OCI-LY3 (cell line): Measurements from ENCODE around the gene BAZ2B.
"Not testable (repeated sequence)": the region's sequence is repeated elsewhere in the genome, so short reads cannot be mapped to it uniquely, and the experiment has no call there.

ENCODE experiments used
- H2AFZ ChIP-seq: fragments of 200-600, 300-600 bp; shearing (Covaris generic); 2 replicates; pipeline ENCODE4 v1.6.0; 2014; ENCODE audit warnings: antibody characterized with exemption, low read depth, low read length
- H3K27ac ChIP-seq: fragments of 200-600, 300-600 bp; sonication (generic); 2 replicates; pipeline ENCODE4 v1.5.1; 2014; ENCODE audit warnings: mild to moderate bottlenecking, low read length, moderate library complexity, mixed read lengths
- H3K27me3 ChIP-seq: fragments of 200-600, 300-600 bp; sonication (generic); 2 replicates; pipeline ENCODE4 v1.6.1; 2014; ENCODE audit warnings: low read depth, low read length, mixed read lengths
- H3K36me3 ChIP-seq: fragments of 200-600, 300-600 bp; sonication (generic); replicated peaks from 2 replicates; pipeline ENCODE3; 2014; ENCODE audit warnings: low read depth, low read length, mixed read lengths
- H3K4me1 ChIP-seq: fragments of 300-600, 200-600 bp; sonication (generic); 2 replicates; pipeline ENCODE4 v1.6.1; 2014; ENCODE audit warnings: low read length, mixed read lengths
- H3K4me2 ChIP-seq: fragments of 200-600, 300-600 bp; sonication (generic); 2 replicates; pipeline ENCODE4 v1.6.1; 2014; ENCODE audit warnings: low read length, mixed read lengths
- H3K4me3 ChIP-seq: fragments of 300-600, 200-600 bp; sonication (generic); 2 replicates; pipeline ENCODE4 v1.5.1; 2014; ENCODE audit warnings: antibody characterized with exemption, mild to moderate bottlenecking, low read length, moderate library complexity
- H3K79me2 ChIP-seq: fragments of 300-600, 200-600 bp; shearing (Covaris generic); 2 replicates; pipeline ENCODE4 v1.6.1; 2014; ENCODE audit warnings: mild to moderate bottlenecking, low read length, mixed read lengths
- H3K9ac ChIP-seq: fragments of 300-600, 200-600 bp; shearing (Covaris generic); 2 replicates; pipeline ENCODE4 v1.6.0; 2014; ENCODE audit warnings: mild to moderate bottlenecking, low read length, moderate library complexity
- H3K9me3 ChIP-seq: fragments of 200-600, 300-600 bp; shearing (Covaris generic); 2 replicates; pipeline ENCODE4 v1.6.1; 2014; ENCODE audit warnings: low read length, mixed read lengths; ENCODE audit not compliant: insufficient read depth
- H4K20me1 ChIP-seq: fragments of 200-600, 300-600 bp; sonication (generic); 2 replicates; pipeline ENCODE4 v1.6.1; 2016; ENCODE audit warnings: low read length, mixed read lengths; ENCODE audit not compliant: insufficient read depth
- CTCF ChIP-seq: fragments of 200-600, 300-600 bp; sonication (generic); IDR thresholded peaks from 2 replicates; pipeline ENCODE4 v1.5.1; 2014; ENCODE audit warnings: antibody characterized with exemption, low read length, low read depth
- EZH2phosphoT487 ChIP-seq: fragments of 200-600 bp; shearing (Covaris generic); IDR thresholded peaks from 2 replicates; pipeline ENCODE4 v1.6.1; 2018; ENCODE audit warnings: antibody characterized with exemption, mixed run types, low read depth

BAZ2B gene

DNA sequence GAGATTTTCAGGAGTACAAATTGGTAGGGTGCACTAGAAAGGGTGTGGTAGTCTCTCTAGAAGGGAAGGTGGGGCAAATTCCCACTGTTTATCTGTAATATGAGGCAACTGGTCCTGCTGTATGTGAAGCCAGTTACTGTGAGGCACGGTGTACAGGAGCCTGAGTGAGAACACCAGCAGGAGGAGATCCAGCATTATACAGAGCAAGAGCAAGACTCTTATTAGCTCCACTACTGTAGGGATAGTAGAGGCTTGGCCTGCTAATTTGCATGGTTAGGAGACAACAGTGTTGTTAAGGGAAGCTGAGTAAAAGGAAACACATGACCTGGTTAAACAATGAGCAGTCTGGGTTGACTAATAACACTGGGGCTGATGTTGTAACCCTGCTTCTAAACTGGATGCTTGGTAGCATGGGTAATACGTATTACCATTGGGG is 253.5 kb downstream of the BAZ2B start:
- H2AFZ ChIP-seq = no peak overlapping the region
- no peaks in the 10 kb centered on the region for H3K79me2 ChIP-seq
- no peak overlapping the region for H3K27ac ChIP-seq
- H3K4me3 ChIP-seq = no peak overlapping the region
- no peak overlapping the region for H3K4me2 ChIP-seq
- H4K20me1 ChIP-seq = no peaks in the 10 kb centered on the region
- H3K9me3 ChIP-seq = no peaks in the 10 kb centered on the region
- H3K27me3 ChIP-seq = no peaks in the 10 kb centered on the region
- H3K36me3 ChIP-seq = no peaks in the 10 kb centered on the region
- H3K9ac ChIP-seq = no peak overlapping the region
- TF ChIP-seq CTCF (no peak), EZH2phosphoT487 (no peak)
- no peaks in the 10 kb centered on the region for H3K4me1 ChIP-seq

GRCh38 chr2:159362094-159362493 is 254.3 kb downstream of the BAZ2B start:
- H3K27ac ChIP-seq = no peak overlapping the region
- H3K4me3 ChIP-seq = no peak overlapping the region
- H3K4me2 ChIP-seq = no peak overlapping the region
- H2AFZ ChIP-seq = no peak overlapping the region
- H4K20me1 ChIP-seq = no peaks in the 10 kb centered on the region
- no peaks in the 10 kb centered on the region for H3K79me2 ChIP-seq
- no peaks in the 10 kb centered on the region for H3K9me3 ChIP-seq
- H3K9ac ChIP-seq = no peak overlapping the region
- TF ChIP-seq EZH2phosphoT487 (no peak), CTCF (no peak)
- H3K4me1 ChIP-seq = no peaks in the 10 kb centered on the region
- H3K27me3 ChIP-seq = no peaks in the 10 kb centered on the region
- no peaks in the 10 kb centered on the region for H3K36me3 ChIP-seq

GRCh38 chr2:159361603-159362002 is 254.7 kb downstream of the BAZ2B start:
- H2AFZ ChIP-seq, H3K36me3 ChIP-seq, H4K20me1 ChIP-seq: not testable (repeated sequence)

GRCh38 chr2:159356053-159356554 is 260.2 kb downstream of the BAZ2B start:
- TF ChIP-seq EZH2phosphoT487 (no peak), CTCF (no peak)

More at GRCh38 chr2:159361603-159362002, 254.7 kb downstream of the BAZ2B start:
- H3K4me2 ChIP-seq, H3K4me1 ChIP-seq, H3K79me2 ChIP-seq, H3K9me3 ChIP-seq, H3K27me3 ChIP-seq, H3K9ac ChIP-seq, H3K27ac ChIP-seq, H3K4me3 ChIP-seq: not testable (repeated sequence)

GRCh38 chr2:159351977-159352376 is 264.4 kb downstream of the BAZ2B start:
- H3K4me3 ChIP-seq = no peak overlapping the region
- no peak overlapping the region for H3K9ac ChIP-seq
- H3K79me2 ChIP-seq = no peaks in the 10 kb centered on the region
- no peak overlapping the region for H3K4me2 ChIP-seq
- no peaks in the 10 kb centered on the region for H3K27me3 ChIP-seq
- H3K9me3 ChIP-seq = no peaks in the 10 kb centered on the region
- H3K4me1 ChIP-seq = no peaks in the 10 kb centered on the region
- H3K36me3 ChIP-seq = no peaks in the 10 kb centered on the region
- no peak overlapping the region for H2AFZ ChIP-seq
- no peak for TF ChIP-seq EZH2phosphoT487
- TF ChIP-seq CTCF = no peak
- H4K20me1 ChIP-seq = no peaks in the 10 kb centered on the region
- H3K27ac ChIP-seq = no peak overlapping the region

More at GRCh38 chr2:159356053-159356554, 260.2 kb downstream of the BAZ2B start:
- Histone ChIP-seq H4K20me1 (no peaks in the 10 kb centered on the region), H3K9ac (no peak overlapping the region), H3K27me3 (no peaks in the 10 kb centered on the region), H3K79me2 (no peaks in the 10 kb centered on the region), H2AFZ (no peak overlapping the region), H3K36me3 (no peaks in the 10 kb centered on the region), H3K27ac (no peak overlapping the region), H3K9me3 (no peaks in the 10 kb centered on the region), H3K4me1 (no peaks in the 10 kb centered on the region), H3K4me3 (no peak overlapping the region), H3K4me2 (no peak overlapping the region)
